GM12892 (cell line): ENCODE results near the gene CASR.

Experiments
- POLR2A ChIP-seq: IDR thresholded peaks from 2 replicates; pipeline ENCODE4 v1.6.1; 2011; ENCODE audit warnings: low read depth, low read length, control low read depth
- POLR2AphosphoS5 ChIP-seq: IDR thresholded peaks from 2 replicates; pipeline ENCODE4 v1.6.1; 2011; ENCODE audit warnings: low read depth, low read length, control low read depth

DNA sequence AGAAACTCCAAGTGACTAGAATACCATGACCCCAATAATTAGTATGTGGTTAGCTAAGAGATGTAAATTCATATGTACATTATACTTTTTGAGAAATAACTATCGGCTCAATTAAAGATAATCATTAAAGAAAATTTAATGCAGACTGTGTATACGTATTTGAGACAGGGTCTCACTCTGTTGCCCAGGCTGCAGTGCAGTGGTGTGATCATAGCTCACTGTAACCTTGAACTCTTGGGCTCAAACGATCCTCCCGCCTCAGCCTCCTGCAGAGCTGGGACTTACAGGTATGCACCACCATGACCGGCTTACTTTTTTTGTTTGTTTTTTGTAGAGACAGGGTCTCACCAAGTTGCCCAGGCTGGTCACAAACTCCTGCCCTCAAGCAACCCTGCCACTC is 132.9 kb downstream of the CASR start:
- TF ChIP-seq POLR2A (no peak), POLR2AphosphoS5 (no peak)
